Endodermal cell (in vitro differentiated cells): Measurements from ENCODE around the gene SLC46A1. TPM values are rescaled to one million over a fixed set of nuclear protein-coding genes. Genes with fewer than 3 reads are reported as not detected.

Source experiments
- DNase-seq: peaks from one replicate; pipeline ENCODE4 v3.0.0-alpha.2; 2017
- H3K27ac ChIP-seq: 2 replicates; pipeline ENCODE4 v1.5.1; 2013; ENCODE audit warnings: mild to moderate bottlenecking, low read depth, low read length, moderate library complexity
- H3K27me3 ChIP-seq: 2 replicates; pipeline ENCODE4 v1.6.1; 2013; ENCODE audit warnings: mild to moderate bottlenecking, low read length, moderate library complexity; ENCODE audit not compliant: insufficient read depth, control insufficient read depth, poor library complexity, severe bottlenecking
- H3K36me3 ChIP-seq: 2 replicates; pipeline ENCODE4 v1.7.0; 2013; ENCODE audit warnings: mild to moderate bottlenecking, low read length, moderate library complexity; ENCODE audit not compliant: control insufficient read depth, insufficient read depth
- H3K4me1 ChIP-seq: one replicate; pipeline ENCODE4 v1.7.0; 2013; ENCODE audit warnings: low read length; ENCODE audit not compliant: control insufficient read depth, insufficient read depth
- H3K4me3 ChIP-seq: 2 replicates; pipeline ENCODE4 v1.5.1; 2013; ENCODE audit warnings: mild to moderate bottlenecking, low read length, moderate library complexity
- H3K9ac ChIP-seq: 2 replicates; pipeline ENCODE4 v1.6.1; 2013; ENCODE audit warnings: mild to moderate bottlenecking, low read length, moderate library complexity; ENCODE audit not compliant: poor library complexity, severe bottlenecking; ENCODE audit errors: extremely low read depth
- H3K9me3 ChIP-seq: 2 replicates; pipeline ENCODE4 v1.6.1; 2013; ENCODE audit warnings: mild to moderate bottlenecking, low read length, moderate library complexity; ENCODE audit not compliant: control insufficient read depth
- H3K27ac Mint-ChIP-seq: 2 replicates; pipeline ENCODE4 v1.8.0; 2020; ENCODE audit warnings: mixed read lengths
- H3K27me3 Mint-ChIP-seq: 2 replicates; pipeline ENCODE4 v1.8.0; 2021; ENCODE audit warnings: mild to moderate bottlenecking, mixed read lengths; ENCODE audit not compliant: insufficient read depth
- H3K36me3 Mint-ChIP-seq: 2 replicates; pipeline ENCODE4 v1.8.0; 2020; ENCODE audit warnings: low read depth, mixed read lengths
- H3K4me1 Mint-ChIP-seq: 2 replicates; pipeline ENCODE4 v1.8.0; 2020; ENCODE audit warnings: mixed read lengths
- H3K4me3 Mint-ChIP-seq: 2 replicates; pipeline ENCODE4 v1.8.0; 2020; ENCODE audit warnings: mild to moderate bottlenecking, moderate library complexity, mixed read lengths
- H3K9me3 Mint-ChIP-seq: 2 replicates; pipeline ENCODE4 v1.8.0; 2020; ENCODE audit warnings: mild to moderate bottlenecking, mixed read lengths
- WGBS, 2 experiments: methylation state at CpG; one replicate each; pipeline versions ENCODE4 v1.1.5 to v1.1.7; 2013; ENCODE audit warnings: missing lambda C conversion rate in 2 of 2, mixed read lengths in 1 of 2; ENCODE audit not compliant: insufficient coverage in 1 of 2, insufficient read length in 1 of 2; 5-methylcytosine and 5-hydroxymethylcytosine counted together
- total RNA-seq, 2 donors: library from RNA; stranded (reverse); fragmentation: NEBNext Ultra II Directional in 1 of 2; extraction: Animal tissue kit (Norgen Biotek cat#: 25700) in 1 of 2; gene quantifications; 2 replicates in 1 of 2; 3 replicates in 1 of 2; pipeline ENCODE4 v1.2.1, GENCODE V29; 2021
- TF ChIP-seq, protein P1 (sequence below): fragments of 200-600 bp; sonication (generic); conservative IDR thresholded peaks from 2 replicates; pipeline ENCODE4 v1.5.0; 2021; ENCODE audit warnings: antibody characterized with exemption, mild to moderate bottlenecking

The SLC46A1 gene
- total RNA-seq, 2 donors from 2014 or later, result 6.9 to 10.9 TPM

DNA sequence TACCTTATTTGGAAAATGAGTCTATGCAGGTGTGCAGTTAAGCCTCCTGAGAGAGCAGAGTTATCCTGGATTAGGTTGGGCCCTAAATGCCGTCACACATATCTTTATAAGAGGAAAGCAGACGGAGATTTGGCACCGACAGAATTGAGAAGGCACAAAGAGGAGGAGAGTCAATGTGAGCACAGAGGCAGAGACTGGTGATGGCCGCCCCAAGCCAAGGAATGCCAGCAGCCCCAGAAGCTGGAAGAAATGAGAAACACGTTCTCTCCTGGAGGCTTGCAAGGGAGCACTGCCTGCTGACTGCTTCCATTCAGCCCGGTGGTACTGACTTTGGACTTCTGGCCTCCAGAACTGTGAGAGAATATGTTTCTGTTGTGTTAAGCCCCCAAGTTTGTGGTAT lies 3.2 kb downstream of the SLC46A1 start:
- Mint-ChIP-seq H3K9me3 (no peaks in the 10 kb centered on the region), H3K4me3 (no peak overlapping the region)

DNA sequence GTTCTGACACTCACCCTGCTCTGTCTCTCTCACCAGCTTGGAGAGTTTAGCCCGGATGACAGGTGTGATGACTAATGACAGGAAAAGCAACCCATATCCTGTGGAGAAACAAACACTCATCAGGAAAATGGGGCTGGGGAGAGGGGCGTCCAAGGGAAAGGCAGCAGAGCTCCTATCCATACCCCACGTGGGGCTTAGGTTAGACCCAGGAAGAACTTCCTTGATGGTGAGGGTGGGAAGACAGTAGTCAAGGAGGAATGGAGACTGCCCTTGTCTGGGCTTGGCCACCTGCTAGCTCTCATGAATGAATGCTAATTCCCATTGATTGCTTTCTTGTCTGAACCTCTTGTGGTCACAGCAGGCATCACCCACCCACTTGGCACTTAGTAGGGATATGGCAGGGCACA lies 3.8 kb downstream of the SLC46A1 start:
- peaks cover 32% of the 10 kb centered on the region for H3K4me1 Mint-ChIP-seq

More for the DNA sequence above, 3.2 kb downstream of the SLC46A1 start:
- Mint-ChIP-seq H3K27me3 (peaks cover 9% of the 10 kb centered on the region), H3K36me3 (peaks cover 6% of the 10 kb centered on the region), H3K4me1 (peaks cover 38% of the 10 kb centered on the region), H3K27ac (no peak overlapping the region)
- Histone ChIP-seq H3K27ac (no peak overlapping the region), H3K4me3 (no peak overlapping the region), H3K9me3 (no peaks in the 10 kb centered on the region), H3K9ac (no peak overlapping the region), H3K36me3 (no peaks in the 10 kb centered on the region), H3K27me3 (no peaks in the 10 kb centered on the region), H3K4me1 (peaks cover 11% of the 10 kb centered on the region)
- peak; percentile 63 for DNase-seq
- WGBS, 2 experiments, result 85 to 95% methylated on average over 4 to 6 of the region's 6 CpGs
- TF ChIP-seq, protein P1, sequence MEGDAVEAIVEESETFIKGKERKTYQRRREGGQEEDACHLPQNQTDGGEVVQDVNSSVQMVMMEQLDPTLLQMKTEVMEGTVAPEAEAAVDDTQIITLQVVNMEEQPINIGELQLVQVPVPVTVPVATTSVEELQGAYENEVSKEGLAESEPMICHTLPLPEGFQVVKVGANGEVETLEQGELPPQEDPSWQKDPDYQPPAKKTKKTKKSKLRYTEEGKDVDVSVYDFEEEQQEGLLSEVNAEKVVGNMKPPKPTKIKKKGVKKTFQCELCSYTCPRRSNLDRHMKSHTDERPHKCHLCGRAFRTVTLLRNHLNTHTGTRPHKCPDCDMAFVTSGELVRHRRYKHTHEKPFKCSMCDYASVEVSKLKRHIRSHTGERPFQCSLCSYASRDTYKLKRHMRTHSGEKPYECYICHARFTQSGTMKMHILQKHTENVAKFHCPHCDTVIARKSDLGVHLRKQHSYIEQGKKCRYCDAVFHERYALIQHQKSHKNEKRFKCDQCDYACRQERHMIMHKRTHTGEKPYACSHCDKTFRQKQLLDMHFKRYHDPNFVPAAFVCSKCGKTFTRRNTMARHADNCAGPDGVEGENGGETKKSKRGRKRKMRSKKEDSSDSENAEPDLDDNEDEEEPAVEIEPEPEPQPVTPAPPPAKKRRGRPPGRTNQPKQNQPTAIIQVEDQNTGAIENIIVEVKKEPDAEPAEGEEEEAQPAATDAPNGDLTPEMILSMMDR, result no peak

DNA sequence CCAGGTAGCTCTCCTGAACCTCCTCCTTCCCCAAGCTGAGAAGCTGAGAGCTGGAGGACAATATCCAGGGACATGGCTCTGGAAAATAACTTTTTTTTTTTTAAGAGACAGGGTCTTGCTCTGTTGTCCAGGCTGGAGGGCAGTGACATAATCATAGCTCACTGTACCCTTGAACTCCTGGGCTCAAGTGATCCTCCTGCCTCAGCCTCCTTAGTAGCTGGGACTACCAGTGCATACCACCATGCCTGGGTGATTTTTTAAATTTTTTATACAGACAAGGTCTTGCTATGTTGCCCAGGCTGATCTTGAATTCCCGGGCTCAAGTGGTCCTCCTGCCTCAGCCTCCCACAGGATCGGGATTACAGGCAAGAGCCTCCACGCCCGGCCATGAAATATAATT lies 6.2 kb downstream of the SLC46A1 start:
- Histone ChIP-seq H3K4me1 (peaks cover 5% of the 10 kb centered on the region), H3K4me3 (no peak overlapping the region), H3K27me3 (no peaks in the 10 kb centered on the region), H3K9me3 (no peaks in the 10 kb centered on the region), H3K9ac (no peak overlapping the region), H3K27ac (no peak overlapping the region), H3K36me3 (no peaks in the 10 kb centered on the region)
- DNase-seq, result no peak
- peaks cover 6% of the 10 kb centered on the region for H3K27me3 Mint-ChIP-seq
- no peak overlapping the region for H3K4me3 Mint-ChIP-seq
- H3K27ac Mint-ChIP-seq, result no peak overlapping the region
- no peaks in the 10 kb centered on the region for H3K9me3 Mint-ChIP-seq
- 77 to 88% methylated on average over 1 to 4 of the region's 4 CpGs for WGBS, 2 experiments
- H3K4me1 Mint-ChIP-seq, result peaks cover 29% of the 10 kb centered on the region
- peaks cover 6% of the 10 kb centered on the region for H3K36me3 Mint-ChIP-seq
- TF ChIP-seq, protein P1, result no peak

More for the DNA sequence above, 3.8 kb downstream of the SLC46A1 start:
- no peak overlapping the region for H3K4me3 ChIP-seq
- H3K9me3 Mint-ChIP-seq, result no peaks in the 10 kb centered on the region
- peaks cover 9% of the 10 kb centered on the region for H3K27me3 Mint-ChIP-seq
- peak; percentile 92 for DNase-seq
- no peaks in the 10 kb centered on the region for H3K9me3 ChIP-seq
- H3K27me3 ChIP-seq, result no peaks in the 10 kb centered on the region
- H3K9ac ChIP-seq, result no peak overlapping the region
- H3K4me3 Mint-ChIP-seq, result no peak overlapping the region
- H3K4me1 ChIP-seq, result peaks cover 9% of the 10 kb centered on the region
- no peaks in the 10 kb centered on the region for H3K36me3 ChIP-seq
- H3K27ac ChIP-seq, result no peak overlapping the region
- WGBS, 2 experiments, result 46 to 50% methylated on average over 2 to 3 of the region's 3 CpGs
- peaks cover 6% of the 10 kb centered on the region for H3K36me3 Mint-ChIP-seq
- H3K27ac Mint-ChIP-seq, result no peak overlapping the region
- TF ChIP-seq, protein P1, result peak; percentile 21
